GM10847 (cell line): Measurements from ENCODE around the gene GABRB3.

Experiments
- POLR2A ChIP-seq: IDR thresholded peaks from 2 replicates; pipeline ENCODE4 v1.6.1; 2011; ENCODE audit not compliant: insufficient read length; ENCODE audit errors: extremely low read depth

GABRB3 gene

GRCh38 chr15:26698555-26698954, 74.3 kb downstream of the GABRB3 start:
- TF ChIP-seq POLR2A: no peak

GRCh38 chr15:26697913-26698312, 75.0 kb downstream of the GABRB3 start:
- TF ChIP-seq POLR2A: no peak

GRCh38 chr15:26691249-26691648, 81.6 kb downstream of the GABRB3 start:
- TF ChIP-seq POLR2A: no peak

- no peak for TF ChIP-seq POLR2A
These were observed 82.1 kb downstream of the GABRB3 start for GRCh38 chr15:26690778-26691177.

- TF ChIP-seq POLR2A: no peak
These were observed 83.4 kb downstream of the GABRB3 start for GRCh38 chr15:26689462-26689861.

- TF ChIP-seq POLR2A: no peak
These were observed 86.2 kb downstream of the GABRB3 start for GRCh38 chr15:26686547-26687187.

- no peak for TF ChIP-seq POLR2A
These were observed 90.2 kb downstream of the GABRB3 start for GRCh38 chr15:26682598-26683164.

GRCh38 chr15:26679927-26680326, 92.9 kb downstream of the GABRB3 start:
- TF ChIP-seq POLR2A: no peak

- TF ChIP-seq POLR2A: no peak
These were observed 96.8 kb downstream of the GABRB3 start for GRCh38 chr15:26676115-26676514.

- no peak for TF ChIP-seq POLR2A
These were observed 98.4 kb downstream of the GABRB3 start for GRCh38 chr15:26674467-26674866.

GRCh38 chr15:26673445-26673844, 99.4 kb downstream of the GABRB3 start:
- TF ChIP-seq POLR2A: no peak

- no peak for TF ChIP-seq POLR2A
These were observed 102.8 kb downstream of the GABRB3 start for GRCh38 chr15:26670116-26670515.

- no peak for TF ChIP-seq POLR2A
These were observed 105.5 kb downstream of the GABRB3 start for GRCh38 chr15:26667222-26667988.

GRCh38 chr15:26665957-26666791, 106.7 kb downstream of the GABRB3 start:
- TF ChIP-seq POLR2A: no peak

- TF ChIP-seq POLR2A: no peak
These were observed 110.6 kb downstream of the GABRB3 start for GRCh38 chr15:26662283-26662682.
